ENCODE measurements around the gene KYNU.
"Not testable (repeated sequence)": the region's sequence is repeated elsewhere in the genome, so short reads cannot be mapped to it uniquely, and the experiment has no call there.

Gene KYNU

GRCh38 chr2:143034292-143035074 is 157.0 kb downstream of the KYNU start:
- peak; percentile 22 for DNase-seq

GRCh38 chr2:143051465-143051864 is 174.0 kb downstream of the KYNU start:
- DNase-seq, result no peak

GRCh38 chr2:143053437-143053836 is 176.0 kb downstream of the KYNU start:
- DNase-seq, result not testable (repeated sequence)

GRCh38 chr2:143056550-143056949 is 179.1 kb downstream of the KYNU start:
- no peak for DNase-seq

DNA sequence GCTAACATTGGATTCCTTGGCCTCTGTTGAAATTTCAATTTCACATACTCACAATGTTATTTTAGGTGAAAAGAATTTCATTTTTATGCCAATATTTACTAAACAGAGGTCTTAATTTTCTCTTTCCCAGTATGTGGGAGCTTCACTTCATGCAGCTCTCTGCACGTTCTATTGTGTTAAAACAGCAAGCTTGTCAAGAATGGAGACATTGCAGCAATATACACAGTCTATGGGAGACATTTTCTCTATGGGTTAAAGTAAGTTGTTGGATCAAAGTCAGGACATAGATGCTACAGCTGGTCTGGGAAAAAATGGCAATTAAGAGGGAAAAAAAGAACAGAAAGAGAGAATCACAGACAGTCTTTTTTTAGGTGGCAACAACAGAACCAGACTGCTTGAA is 181.4 kb downstream of the KYNU start:
- DNase-seq, result no peak

DNA sequence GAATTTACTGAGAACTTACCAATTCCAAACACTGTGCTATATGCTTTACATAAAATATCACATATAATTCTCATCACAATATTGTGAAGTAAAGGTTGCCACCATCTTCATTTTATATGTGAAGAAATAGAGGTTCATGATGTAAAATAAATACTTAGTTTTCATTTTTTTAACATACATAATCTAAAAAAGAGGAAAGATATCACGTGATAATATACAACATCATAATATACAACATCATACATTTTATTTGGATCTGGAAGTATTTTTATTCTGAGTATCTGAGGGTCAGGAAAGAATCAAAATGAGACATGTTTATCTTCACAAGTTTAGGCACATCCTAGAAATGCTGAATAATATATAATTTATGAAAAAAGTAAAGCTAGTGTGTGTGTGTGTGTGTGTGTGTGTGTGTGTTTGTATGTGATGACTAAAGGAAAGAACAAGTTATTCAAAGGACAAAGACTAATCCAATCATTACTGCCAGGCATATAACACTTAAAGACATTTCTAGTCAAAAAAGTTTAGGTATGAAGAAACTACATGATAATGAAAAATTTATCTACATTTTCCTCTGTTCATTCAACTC is 186.2 kb downstream of the KYNU start:
- DNase-seq, result no peak

DNA sequence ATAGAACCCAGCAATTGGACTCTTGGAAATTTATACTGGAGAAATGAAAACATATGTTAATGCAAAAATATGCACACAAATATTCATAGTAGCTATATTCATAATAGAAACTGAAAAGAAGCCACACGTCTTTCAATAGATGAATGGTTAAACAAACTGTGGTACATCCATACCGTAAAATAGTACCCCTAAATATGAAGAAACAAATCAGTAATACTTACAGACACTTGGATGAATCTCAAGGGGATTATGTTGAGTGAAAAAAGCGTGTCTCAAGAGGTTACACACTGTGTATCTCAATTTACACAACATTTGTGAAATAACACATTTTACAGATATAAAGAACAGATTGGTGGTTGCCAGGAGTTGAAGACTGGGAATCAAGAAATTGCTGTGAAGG is 190.6 kb downstream of the KYNU start:
- DNase-seq, result no peak

GRCh38 chr2:143068509-143068908 is 191.0 kb downstream of the KYNU start:
- DNase-seq, result no peak

DNA sequence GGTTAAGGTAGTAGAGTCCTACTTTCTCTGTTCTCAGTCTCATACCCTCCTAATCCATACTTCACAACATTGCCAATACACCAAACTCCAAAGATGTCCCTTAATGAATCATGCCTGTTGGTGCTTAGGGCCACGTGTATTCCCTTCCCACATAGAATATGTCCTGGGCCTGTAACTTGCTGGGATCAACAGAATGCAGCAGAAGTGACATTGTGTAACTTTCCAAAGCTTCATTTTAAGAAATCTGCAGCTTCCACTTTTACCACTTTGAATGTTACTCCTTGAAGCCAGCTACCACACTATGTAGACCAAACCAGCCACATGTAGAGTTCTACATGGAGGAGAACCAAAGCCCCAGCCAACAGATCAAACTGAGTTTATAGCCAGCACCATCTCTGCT is 193.2 kb downstream of the KYNU start:
- DNase-seq, result no peak

DNA sequence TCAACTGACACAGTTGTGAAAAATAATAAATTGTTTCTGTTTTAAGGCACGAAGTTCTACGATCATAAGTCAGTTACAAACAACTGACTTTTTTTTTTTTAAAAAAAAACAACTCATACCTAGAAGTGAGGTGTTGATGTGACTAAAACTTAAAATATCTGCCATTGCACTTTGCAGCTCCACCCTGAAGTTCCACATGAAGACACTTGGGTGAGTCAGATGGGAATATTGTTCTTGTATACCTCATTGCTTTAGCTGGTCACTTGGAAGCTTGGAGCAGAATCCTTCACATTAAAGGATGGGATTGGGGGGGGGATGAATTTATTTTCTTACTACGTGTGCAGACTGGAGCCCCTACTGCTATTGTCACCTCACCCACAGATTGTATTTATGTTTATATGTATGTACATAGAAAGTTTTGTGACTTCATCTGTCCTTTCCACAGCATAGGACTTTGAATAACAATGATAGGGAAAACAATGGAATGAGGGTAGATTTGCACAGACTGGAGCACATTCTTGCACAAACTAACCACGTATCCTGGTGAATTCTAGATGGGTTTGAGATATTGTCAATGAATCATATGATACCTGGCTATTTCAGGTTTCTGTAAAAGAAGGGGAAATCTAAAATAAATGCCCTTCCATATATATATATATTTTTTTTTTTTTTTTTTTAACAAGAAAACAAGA is 193.9 kb downstream of the KYNU start:
- no peak for DNase-seq

- DNase-seq, result not testable (repeated sequence)
Measured at GRCh38 chr2:143074913-143075312, 197.4 kb downstream of the KYNU start.

DNA sequence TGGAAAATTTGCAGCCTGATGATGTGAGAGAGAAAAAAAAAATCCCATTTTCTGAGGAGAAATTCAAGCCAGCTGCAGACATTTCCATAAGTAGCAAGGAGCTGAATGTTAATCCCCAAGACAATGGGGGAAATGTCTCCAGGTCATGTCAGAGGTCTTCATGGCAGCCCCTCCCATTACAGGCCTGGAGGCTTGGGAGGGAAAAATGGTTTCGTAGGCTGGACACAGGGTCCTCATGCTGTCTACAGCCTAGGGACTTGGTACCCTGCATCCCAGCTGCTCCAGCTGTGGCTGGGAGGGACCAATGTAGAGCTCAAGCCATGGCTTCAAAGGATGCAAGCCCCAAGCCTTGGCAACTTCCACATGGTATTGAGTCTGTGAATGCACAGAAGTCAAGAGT is 198.2 kb downstream of the KYNU start:
- no peak for DNase-seq

- no peak for DNase-seq
Measured at GRCh38 chr2:143078104-143078503, 200.6 kb downstream of the KYNU start.

DNA sequence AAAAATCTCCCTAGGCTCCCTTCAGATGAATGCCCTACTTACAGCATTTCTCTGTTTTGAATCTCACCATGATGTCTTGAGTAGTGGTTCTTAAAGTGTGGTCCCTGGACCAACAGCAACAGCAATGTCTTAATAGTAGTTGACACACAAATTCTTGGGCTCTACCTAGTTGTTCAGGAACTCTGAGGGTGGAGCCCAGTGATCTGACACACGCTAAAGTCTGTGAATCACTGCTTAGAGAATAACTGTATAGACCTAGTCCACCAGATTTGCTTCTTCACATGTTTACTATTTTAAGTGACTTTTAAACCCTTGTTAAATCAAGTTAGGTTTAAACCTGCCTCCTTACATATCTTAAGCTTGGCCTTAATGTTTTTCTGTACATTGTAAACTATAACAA is 204.2 kb downstream of the KYNU start:
- DNase-seq, result no peak

- no peak for DNase-seq
Measured at GRCh38 chr2:143083636-143084035, 206.2 kb downstream of the KYNU start.

DNA sequence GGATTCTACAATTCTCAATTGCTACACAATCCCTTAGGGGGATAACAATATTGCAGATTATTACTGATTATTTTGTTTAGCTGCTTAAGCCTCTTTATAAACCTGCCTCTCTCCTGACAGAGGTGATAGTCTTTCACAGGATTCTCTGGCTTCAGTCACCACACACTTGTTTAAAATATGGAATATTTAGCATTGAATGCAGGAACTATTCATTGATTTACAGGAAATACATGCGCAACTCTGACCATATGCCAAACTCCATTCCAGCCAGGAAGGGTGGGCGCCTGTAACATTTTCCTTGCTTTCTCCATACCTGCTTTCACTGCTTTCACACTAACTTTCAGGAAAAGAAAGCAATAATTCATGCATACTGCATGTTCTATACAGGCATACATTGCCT is 207.0 kb downstream of the KYNU start:
- no peak for DNase-seq

DNA sequence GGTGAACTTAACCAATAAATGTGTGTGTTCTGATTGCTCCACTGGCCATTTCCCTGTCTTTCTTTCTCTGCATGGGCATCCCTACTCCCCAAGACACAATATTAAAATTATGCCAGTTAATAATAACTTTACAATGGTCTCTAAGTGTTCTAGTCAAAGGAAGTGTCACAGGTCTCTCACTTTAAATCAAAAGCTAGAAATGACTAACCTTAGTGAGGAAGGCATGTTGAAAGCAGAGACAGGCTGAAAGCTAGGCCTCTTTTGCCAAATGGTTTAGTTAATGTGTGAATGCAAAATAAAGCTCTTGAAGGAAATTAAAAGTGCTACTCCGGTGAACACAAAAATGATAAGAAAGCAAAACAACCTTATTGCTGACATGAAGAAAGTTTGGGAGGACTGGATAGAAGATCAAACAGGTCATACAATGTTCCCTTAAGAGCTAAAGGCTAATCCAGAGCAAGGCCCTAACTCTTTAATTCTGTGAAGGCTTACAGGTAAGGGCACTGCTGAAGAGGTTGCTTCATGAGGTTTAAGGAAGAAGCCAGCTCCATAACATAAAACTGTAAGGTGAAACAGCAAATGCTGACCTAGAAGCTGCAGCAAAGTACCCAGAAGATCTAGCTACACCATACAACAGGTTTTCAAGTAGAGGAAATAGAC is 207.8 kb downstream of the KYNU start:
- DNase-seq, result no peak

- no peak for DNase-seq
Measured at GRCh38 chr2:143087033-143087432, 209.6 kb downstream of the KYNU start.

GRCh38 chr2:143088388-143088787 is 210.9 kb downstream of the KYNU start:
- DNase-seq, result no peak

- DNase-seq, result not testable (repeated sequence)
Measured at GRCh38 chr2:143089520-143089919, 212.1 kb downstream of the KYNU start.

Measured in activated effector memory CD4-positive, alpha-beta T cell treated with Interleukin-2 at 50 U/mL for 16 hours (primary cell).